ENCODE measurements around the gene SEC23A. TPM values are rescaled to one million over a fixed set of nuclear protein-coding genes. Genes with fewer than 3 reads are reported as not detected.

Gene SEC23A
- total and polyA plus RNA-seq, 2 of the 13 experiments (the other 11 are each of a cell fraction or from before 2014, with no cell fraction given): 403 to 887 TPM

- TF ChIP-seq FOXP4 (CRISPR knock-in tag; IDR thresholded peaks at IDR 0.05) (peak; percentile 99), ZNF674 (CRISPR knock-in tag; IDR thresholded peaks at IDR 0.05; ENCODE audit: low read depth) (0 out of 2 replicates have a peak, but pooled peaks have one; percentile 61), ZNF136 (CRISPR knock-in tag; IDR thresholded peaks at IDR 0.05; ENCODE audit: low read depth) (peak; percentile 91), ZNF772 (CRISPR knock-in tag; IDR thresholded peaks at IDR 0.05) (peak; percentile 97), ZNF850 (CRISPR knock-in tag; conservative IDR thresholded peaks at IDR 0.05) (no peak), ZNF263 (CRISPR knock-in tag; IDR thresholded peaks at IDR 0.05) (no peak; the same call in 1 of the 2 replicates), STAT5B (CRISPR knock-in tag; IDR thresholded peaks at IDR 0.05) (peak; percentile 80; the same call in 1 of the 2 replicates), ZNF891 (CRISPR knock-in tag; IDR thresholded peaks at IDR 0.05) (no peak), KLF6 (CRISPR knock-in tag; IDR thresholded peaks at IDR 0.05) (no peak; the same call in 1 of the 2 replicates), GATAD1 (CRISPR knock-in tag; IDR thresholded peaks at IDR 0.05) (peak; percentile 78), CBFB (CRISPR knock-in tag; IDR thresholded peaks at IDR 0.05) (no peak), ZNF790 (CRISPR knock-in tag; IDR thresholded peaks at IDR 0.05; ENCODE audit: borderline replicate concordance) (no peak), KDM4B (CRISPR knock-in tag; IDR thresholded peaks at IDR 0.05) (peak; percentile 93), ZBTB3 (CRISPR knock-in tag; IDR thresholded peaks at IDR 0.05; ENCODE audit: borderline replicate concordance, low read depth) (peak; percentile 43; the same call in 1 of the 2 replicates), PAX8 (CRISPR knock-in tag; IDR thresholded peaks at IDR 0.05; ENCODE audit: borderline replicate concordance) (0 out of 2 replicates have a peak, but pooled peaks have one; percentile 50), ZNF639 (CRISPR knock-in tag; conservative IDR thresholded peaks at IDR 0.05) (peak; percentile 72; the same call in 1 of the 2 replicates), HCFC1 (IDR thresholded peaks at IDR 0.05; ENCODE audit: low read depth, low read length) (no peak), NFIB (CRISPR knock-in tag; IDR thresholded peaks at IDR 0.05; ENCODE audit: borderline replicate concordance) (no peak), MXI1 (IDR thresholded peaks at IDR 0.05; ENCODE audit: borderline replicate concordance, low read depth, low read length) (peak; percentile 51; the same call in 1 of the 3 replicates)
- TF ChIP-seq, protein P1, sequence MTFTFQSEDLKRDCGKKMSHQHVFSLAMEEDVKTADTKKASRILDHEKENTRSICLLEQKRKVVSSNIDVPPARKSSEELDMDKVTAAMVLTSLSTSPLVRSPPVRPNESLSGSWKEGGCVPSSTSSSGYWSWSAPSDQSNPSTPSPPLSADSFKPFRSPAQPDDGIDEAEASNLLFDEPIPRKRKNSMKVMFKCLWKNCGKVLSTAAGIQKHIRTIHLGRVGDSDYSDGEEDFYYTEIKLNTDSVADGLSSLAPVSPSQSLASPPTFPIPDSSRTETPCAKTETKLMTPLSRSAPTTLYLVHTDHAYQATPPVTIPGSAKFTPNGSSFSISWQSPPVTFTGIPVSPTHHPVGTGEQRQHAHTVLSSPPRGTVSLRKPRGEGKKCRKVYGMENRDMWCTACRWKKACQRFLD (CRISPR knock-in tag; IDR thresholded peaks at IDR 0.05; ENCODE audit: borderline replicate concordance): no peak
- TF ChIP-seq, protein P2, sequence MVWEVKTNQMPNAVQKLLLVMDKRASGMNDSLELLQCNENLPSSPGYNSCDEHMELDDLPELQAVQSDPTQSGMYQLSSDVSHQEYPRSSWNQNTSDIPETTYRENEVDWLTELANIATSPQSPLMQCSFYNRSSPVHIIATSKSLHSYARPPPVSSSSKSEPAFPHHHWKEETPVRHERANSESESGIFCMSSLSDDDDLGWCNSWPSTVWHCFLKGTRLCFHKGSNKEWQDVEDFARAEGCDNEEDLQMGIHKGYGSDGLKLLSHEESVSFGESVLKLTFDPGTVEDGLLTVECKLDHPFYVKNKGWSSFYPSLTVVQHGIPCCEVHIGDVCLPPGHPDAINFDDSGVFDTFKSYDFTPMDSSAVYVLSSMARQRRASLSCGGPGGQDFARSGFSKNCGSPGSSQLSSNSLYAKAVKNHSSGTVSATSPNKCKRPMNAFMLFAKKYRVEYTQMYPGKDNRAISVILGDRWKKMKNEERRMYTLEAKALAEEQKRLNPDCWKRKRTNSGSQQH (CRISPR knock-in tag; IDR thresholded peaks at IDR 0.05; ENCODE audit: low read depth): peak; percentile 69; the same call in 1 of the 2 replicates
- TF ChIP-seq, protein P3, sequence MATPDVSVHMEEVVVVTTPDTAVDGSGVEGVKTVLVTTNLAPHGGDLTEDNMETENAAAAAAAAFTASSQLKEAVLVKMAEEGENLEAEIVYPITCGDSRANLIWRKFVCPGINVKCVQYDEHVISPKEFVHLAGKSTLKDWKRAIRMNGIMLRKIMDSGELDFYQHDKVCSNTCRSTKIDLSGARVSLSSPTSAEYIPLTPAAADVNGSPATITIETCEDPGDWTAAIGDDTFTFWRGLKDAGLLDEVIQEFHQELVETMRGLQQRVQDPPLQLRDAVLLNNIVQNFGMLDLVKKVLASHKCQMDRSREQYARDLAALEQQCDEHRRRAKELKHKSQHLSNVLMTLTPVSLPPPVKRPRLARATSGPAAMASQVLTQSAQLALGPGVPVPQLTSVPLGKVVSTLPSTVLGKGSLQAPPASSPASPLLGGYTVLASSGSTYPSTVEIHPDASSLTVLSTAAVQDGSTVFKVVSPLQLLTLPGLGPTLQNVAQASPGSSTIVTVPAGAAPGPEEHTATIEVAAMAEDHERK (CRISPR knock-in tag; IDR thresholded peaks at IDR 0.05; ENCODE audit: low read depth): no peak
These were observed 77.0 kb downstream of the SEC23A start (continued) for GRCh38 chr14:39025810-39026627.
